ES-I3 (cell line): ENCODE data around the gene CLASRP.
A peak's percentile ranks its signal among the peaks of the same experiment; 100 is the strongest.
"Not testable (repeated sequence)": the region's sequence is repeated elsewhere in the genome, so short reads cannot be mapped to it uniquely, and the experiment has no call there.

Experiments used
- H3K36me3 ChIP-seq: 2 replicates; pipeline ENCODE4 v1.6.1; 2013; ENCODE audit warnings: mild to moderate bottlenecking, low read length, control low read depth, moderate library complexity; ENCODE audit not compliant: insufficient read depth
- H3K4me1 ChIP-seq: 2 replicates; pipeline ENCODE4 v1.6.1; 2013; ENCODE audit warnings: mild to moderate bottlenecking, control low read depth, low read length; ENCODE audit not compliant: insufficient read depth
- H3K9ac ChIP-seq: 2 replicates; pipeline ENCODE4 v1.6.1; 2013; ENCODE audit warnings: low read depth, mild to moderate bottlenecking, low read length, moderate library complexity
- H3K9me3 ChIP-seq: 2 replicates; pipeline ENCODE4 v1.6.1; 2013; ENCODE audit warnings: mild to moderate bottlenecking, low read length, moderate library complexity; ENCODE audit not compliant: control insufficient read depth, insufficient read depth

Gene CLASRP, protein sequence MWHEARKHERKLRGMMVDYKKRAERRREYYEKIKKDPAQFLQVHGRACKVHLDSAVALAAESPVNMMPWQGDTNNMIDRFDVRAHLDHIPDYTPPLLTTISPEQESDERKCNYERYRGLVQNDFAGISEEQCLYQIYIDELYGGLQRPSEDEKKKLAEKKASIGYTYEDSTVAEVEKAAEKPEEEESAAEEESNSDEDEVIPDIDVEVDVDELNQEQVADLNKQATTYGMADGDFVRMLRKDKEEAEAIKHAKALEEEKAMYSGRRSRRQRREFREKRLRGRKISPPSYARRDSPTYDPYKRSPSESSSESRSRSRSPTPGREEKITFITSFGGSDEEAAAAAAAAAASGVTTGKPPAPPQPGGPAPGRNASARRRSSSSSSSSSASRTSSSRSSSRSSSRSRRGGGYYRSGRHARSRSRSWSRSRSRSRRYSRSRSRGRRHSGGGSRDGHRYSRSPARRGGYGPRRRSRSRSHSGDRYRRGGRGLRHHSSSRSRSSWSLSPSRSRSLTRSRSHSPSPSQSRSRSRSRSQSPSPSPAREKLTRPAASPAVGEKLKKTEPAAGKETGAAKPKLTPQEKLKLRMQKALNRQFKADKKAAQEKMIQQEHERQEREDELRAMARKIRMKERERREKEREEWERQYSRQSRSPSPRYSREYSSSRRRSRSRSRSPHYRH

DNA sequence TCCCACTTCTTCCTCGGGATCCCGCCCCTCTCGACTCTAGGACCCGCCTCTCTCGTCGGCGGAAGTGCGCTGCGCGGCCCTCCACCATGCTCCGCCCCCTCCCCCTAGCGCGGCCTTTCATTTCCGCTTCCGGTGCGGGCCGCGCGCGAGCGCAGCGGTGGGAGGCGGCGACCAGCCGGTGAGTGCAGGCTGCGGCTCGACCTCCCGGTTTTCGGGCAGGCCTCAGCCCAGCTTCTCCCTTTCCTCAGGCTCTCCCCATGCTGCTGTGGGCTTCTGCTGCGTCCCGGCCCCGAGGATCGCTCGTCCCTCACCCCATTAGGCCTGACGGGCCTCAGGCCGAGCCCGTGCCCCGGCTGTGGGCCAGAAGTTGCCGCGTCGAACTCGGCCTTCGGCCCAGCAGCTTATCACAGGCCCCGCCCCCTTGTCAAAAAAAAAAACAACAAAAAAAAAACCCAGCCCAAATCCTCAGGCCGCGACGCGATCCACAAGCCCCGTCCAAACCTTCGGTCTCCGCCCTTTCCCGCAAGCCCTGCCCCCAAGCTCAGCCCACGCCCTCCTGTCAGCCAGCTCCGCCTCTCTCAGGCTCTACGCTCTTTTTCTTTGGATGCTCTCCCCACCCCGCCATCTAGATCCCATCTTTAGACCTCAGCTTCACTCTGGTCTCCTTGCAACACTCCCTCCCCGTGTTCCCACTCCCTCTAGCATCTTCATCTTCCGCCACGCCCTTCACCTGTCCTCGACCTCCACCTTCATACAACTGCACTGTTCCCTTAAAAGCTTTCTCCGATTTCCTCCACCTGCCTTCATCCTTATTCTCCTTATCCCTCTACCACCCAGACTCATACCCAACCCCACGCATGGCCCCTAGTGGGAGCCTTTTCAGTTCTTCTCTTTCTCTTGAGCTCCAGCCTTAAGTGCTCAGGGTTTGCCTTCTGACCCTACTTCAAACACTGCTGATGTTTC, at the start of gene CLASRP:
Gene CLASRP (plus strand): TSS at position 115 of the 963 bp plus-strand sequence. CDS start 1,168 bp downstream, outside the sequence.
- Histone ChIP-seq H3K4me1 (peaks cover 5% of the 10 kb centered on the region; the same call in 1 of the 2 replicates), H3K9ac (peak within 1 kb of the TSS; percentile 95), H3K9me3 (no peaks in the 10 kb centered on the region), H3K36me3 (no peaks in the 10 kb centered on the region; the same call in 1 of the 2 replicates)

DNA sequence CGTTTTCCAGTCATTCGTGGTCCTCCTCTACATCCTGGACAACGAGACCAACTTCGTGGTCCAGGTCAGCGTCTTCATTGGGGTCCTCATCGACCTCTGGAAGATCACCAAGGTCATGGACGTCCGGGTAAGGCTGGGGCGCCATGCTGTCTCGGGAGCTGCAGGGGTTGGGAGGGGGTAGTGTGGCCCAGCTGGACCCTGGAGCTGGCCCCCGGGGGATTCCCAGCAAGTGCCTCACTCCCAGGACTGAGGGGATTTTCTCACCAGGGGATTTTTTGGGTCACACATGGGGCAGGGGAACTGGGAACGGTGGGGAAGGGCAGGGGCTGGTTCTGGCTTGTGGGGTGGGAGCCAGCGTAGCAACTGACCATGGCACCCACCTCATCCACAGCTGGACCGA, 48.4 kb upstream of the CLASRP start:
- Histone ChIP-seq H3K36me3 (no peaks in the 10 kb centered on the region), H3K9me3 (no peaks in the 10 kb centered on the region), H3K9ac (no peak overlapping the region), H3K4me1 (no peaks in the 10 kb centered on the region)

DNA sequence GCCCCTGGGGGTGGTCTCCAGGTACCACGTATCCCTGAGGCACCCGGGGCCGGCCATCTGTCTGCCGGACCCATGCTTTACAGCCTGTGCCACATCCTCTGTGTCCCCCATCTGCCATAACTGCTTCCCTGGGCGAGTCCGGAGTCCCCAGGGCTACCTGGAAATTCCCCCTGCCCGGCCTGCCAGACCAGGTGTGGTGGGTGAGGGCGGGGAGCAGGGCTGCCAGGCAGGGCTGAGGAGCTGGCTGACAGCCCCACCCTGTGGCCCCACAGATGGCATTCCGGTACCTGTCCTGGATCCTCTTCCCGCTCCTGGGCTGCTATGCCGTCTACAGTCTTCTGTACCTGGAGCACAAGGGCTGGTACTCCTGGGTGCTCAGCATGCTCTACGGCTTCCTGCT, 47.9 kb upstream of the CLASRP start:
- Histone ChIP-seq H3K9ac (no peak overlapping the region), H3K36me3 (no peaks in the 10 kb centered on the region), H3K4me1 (no peaks in the 10 kb centered on the region), H3K9me3 (no peaks in the 10 kb centered on the region)

DNA sequence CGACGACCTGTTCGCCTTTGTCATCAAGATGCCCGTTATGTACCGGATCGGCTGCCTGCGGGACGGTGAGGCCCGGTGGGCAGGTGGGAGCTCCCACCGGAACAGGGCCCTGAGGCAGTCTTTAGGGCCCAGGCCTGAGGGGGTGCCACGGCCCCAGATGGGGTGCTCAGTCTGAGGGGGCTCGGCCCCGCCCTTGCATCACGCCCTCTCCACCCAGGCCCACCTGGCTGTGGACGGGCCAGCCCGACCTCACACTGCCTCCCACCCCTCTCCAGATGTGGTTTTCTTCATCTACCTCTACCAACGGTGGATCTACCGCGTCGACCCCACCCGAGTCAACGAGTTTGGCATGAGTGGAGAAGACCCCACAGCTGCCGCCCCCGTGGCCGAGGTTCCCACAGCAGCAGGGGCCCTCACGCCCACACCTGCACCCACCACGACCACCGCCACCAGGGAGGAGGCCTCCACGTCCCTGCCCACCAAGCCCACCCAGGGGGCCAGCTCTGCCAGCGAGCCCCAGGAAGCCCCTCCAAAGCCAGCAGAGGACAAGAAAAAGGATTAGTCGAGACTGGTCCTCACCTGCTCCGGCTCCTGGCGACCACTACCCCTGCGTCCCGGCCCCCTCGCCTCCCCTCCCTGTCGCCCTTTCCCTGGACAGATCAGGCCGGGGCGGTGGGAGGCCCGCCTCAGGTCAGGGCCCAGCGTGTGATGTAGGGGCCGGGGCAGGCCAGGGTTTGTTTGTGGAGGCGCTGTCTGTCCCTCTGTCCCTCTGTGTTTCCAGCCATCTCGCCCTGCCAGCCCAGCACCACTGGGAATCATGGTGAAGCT, 46.3 kb upstream of the CLASRP start:
- Histone ChIP-seq H3K36me3 (no peaks in the 10 kb centered on the region), H3K4me1 (no peaks in the 10 kb centered on the region), H3K9ac (no peak overlapping the region), H3K9me3 (no peaks in the 10 kb centered on the region)

DNA sequence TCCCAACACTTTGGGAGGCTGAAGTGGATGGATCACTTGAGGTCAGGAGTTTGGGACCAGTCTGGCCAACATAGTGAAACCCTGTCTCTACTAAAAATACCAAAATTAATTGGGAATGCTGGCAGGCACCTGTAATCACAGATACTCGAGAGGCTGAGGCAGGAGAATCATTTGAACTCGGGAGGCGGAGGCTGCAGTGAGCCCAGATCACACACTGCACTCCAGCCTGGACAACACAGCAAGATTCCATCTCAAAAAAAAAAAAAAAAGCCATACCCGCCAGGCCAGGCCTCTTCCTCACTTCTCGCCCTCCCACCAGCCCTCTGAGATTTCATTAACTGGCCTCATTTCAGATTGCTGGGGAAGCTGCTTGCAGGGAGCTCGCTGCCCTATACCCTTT, 45.3 kb upstream of the CLASRP start:
- Histone ChIP-seq H3K9ac (no peak overlapping the region), H3K4me1 (no peaks in the 10 kb centered on the region), H3K36me3 (no peaks in the 10 kb centered on the region), H3K9me3 (no peaks in the 10 kb centered on the region)

DNA sequence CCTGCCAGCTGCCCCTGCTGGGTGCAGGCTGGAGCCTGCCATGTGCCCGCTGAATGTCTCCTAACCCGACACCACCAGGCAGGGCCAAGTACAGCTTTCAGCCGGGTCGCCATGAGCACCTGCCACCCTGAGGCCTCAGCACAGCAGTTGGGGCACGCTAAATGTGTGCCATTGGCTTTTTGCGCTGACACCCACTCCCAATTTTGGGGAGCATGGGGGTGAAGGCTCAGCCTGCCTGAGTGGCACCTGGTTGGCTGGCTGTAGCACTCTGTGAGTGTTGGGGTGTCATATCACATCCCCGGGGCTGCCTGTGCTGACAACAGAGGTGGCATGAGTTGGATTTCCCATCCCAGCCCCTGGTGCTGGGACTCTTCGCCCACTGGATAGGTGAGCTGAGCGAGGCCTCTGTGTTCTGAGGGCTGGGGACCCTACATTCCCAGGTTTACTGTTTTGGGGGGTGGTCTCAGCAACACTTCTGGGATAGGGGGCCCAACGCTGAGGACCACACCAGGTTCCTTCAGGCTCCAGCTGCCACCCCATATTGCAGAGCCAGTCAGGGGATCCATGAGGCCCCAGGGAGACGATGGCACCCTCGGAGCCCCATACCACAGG, 44.8 kb upstream of the CLASRP start:
- Histone ChIP-seq H3K4me1 (no peaks in the 10 kb centered on the region), H3K36me3 (no peaks in the 10 kb centered on the region), H3K9ac (no peak overlapping the region), H3K9me3 (no peaks in the 10 kb centered on the region)

DNA sequence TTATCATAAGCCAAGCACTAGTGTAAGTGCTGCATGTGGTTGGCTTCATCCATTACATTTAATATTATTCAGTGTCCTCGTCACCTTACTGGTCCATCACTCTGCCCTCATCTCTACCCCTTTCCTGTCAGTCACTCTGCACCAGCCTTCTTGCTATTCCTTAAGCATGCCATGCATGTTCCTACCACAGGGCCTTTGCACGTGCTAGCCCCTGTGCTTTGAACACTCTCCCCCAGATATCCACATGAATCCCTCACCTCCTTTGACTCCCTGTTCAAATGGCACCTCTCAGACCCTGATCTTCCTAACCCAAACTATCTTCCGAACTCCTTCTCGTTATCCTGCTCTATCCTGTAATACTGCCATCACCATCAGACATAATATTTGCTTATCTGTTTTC, 40.8 kb upstream of the CLASRP start:
- no peaks in the 10 kb centered on the region for H3K4me1 ChIP-seq
- H3K9ac ChIP-seq: no peak overlapping the region
- H3K9me3 ChIP-seq: no peaks in the 10 kb centered on the region
- no peaks in the 10 kb centered on the region for H3K36me3 ChIP-seq

DNA sequence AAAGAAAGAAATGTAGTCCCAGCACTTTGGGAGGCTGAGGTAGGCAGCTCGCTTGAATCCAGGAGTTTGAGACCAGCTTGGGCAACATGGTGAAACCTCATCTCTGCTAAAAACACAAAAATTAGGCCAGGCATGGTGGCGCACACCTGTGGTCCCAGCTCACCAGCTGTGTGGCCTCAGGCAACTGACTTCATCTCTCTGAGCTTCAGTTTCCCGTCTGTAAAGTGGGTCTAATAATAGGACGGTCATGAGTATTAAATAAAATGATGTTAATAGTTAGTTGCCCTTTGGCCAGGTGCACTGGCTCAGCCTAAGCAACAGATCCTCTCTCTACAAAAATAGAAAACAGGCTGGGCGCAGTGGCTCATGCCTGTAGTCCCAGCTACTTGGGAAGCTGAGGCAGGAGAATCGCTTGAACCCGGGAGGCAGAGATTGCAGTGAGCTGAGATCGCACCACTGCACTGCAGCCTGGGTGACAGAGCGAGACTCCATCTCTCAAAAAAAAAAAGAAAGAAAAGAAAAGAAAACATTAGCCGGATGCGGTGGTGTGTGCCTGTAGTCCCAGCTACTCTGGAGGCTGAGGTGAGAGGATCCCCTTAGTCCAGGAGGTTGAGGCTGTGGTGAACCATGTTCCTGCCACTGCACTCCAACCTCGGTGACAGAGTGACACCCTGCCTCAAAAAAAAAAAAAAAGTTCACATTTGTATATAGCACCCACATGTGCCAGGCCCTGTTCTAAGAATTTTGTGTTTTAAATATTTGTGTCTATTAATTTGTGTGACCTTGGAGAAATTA, 39.5 kb upstream of the CLASRP start:
- H3K9ac ChIP-seq, H3K4me1 ChIP-seq, H3K36me3 ChIP-seq, H3K9me3 ChIP-seq: not testable (repeated sequence)

DNA sequence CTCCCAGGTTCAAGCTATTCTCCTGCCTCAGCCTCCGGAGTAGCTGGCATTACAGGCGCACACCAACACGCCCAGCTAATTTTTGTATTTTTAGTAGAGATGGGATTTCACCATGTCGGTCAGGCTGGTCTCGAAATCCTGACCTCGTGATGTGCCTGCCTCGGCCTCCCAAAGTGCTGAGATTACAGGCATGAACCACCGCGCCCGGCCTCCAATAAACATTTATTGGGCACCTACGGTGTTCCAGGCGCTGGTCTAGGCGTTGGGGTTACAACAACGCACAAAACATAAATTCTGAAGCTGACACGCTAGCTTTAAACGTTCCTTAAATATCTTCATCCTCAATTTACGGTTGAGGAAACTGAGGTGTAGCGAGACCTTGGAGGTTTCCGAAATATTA, 38.2 kb upstream of the CLASRP start:
- H3K36me3 ChIP-seq, H3K4me1 ChIP-seq, H3K9me3 ChIP-seq: not testable (repeated sequence)
- H3K9ac ChIP-seq: peak overlapping the region; percentile 29; the same call in 1 of the 2 replicates

DNA sequence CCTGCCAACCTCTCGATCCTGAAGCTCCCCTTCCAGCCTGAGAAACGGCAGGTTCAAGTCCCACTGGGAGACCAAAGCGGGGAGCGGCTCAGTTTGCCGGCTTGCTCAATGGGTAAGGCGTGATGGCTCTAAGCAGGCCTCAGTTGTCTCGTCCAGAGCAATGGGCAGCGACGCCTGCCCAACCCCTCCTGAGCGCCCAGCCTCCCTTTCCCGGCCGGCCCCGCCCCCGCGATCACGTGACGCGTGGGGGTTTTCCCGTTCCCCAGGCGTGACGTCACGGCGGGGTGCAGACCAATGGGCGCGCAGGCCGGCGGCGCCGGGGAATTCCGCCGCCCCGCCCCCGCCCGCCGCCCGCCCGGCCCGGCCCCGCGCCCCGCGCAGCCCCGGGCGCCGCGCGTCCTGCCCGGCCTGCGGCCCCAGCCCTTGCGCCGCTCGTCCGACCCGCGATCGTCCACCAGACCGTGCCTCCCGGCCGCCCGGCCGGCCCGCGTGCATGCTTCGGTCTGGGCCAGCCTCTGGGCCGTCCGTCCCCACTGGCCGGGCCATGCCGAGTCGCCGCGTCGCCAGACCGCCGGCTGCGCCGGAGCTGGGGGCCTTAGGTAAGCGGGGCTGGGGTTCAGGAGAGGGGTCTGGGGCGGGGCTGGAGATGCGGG, 37.6 kb upstream of the CLASRP start, which contains the start of gene RELB:
Gene RELB (plus strand): TSS at position 378 of the 653 bp plus-strand sequence. CDS start 116 bp downstream, at position 494.
- no peaks in the 10 kb centered on the region for H3K36me3 ChIP-seq
- peak within 1 kb of the TSS; percentile 84 for H3K9ac ChIP-seq
- no peaks in the 10 kb centered on the region for H3K9me3 ChIP-seq
- no peaks in the 10 kb centered on the region for H3K4me1 ChIP-seq

DNA sequence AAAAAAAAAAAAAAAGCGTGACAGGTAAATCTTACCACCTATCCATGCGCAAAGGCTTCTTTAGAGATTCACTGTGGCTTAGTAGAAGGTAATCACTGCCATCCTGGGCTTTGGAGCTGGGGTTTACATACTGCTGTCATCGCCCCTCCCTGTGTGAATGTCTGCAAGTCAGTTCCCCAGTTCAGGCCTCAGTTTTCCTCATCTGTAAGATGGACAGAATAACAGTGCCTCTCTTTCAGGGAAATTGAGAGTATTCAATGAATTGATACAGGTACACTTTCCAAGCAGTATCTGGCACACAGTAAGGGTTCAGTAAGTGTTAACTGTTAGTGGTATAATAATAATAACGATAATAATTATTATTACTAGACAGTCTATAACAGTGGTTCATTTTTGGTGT, 35.4 kb upstream of the CLASRP start:
- H3K4me1 ChIP-seq: no peaks in the 10 kb centered on the region
- no peaks in the 10 kb centered on the region for H3K9me3 ChIP-seq
- no peaks in the 10 kb centered on the region for H3K36me3 ChIP-seq
- no peak overlapping the region for H3K9ac ChIP-seq

DNA sequence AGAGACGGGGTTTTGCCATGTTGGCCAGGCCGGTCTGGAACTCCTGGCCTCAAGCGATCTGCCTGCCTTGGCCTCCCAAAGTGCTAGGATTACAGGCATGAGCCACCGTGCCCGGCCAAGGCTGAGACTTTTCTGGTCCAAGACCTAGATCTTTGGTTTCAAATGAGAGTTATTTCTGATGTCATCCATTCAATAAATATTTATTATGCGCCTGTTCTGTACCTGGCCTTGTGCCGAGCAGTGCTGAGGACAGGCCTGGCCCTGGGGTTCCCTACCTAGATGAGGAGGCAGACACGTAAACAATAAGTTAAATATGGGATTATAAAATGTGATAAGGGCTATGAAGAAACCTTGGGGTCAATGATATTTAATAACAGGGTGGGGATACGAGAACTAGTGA, 33.1 kb upstream of the CLASRP start:
- no peak overlapping the region for H3K9ac ChIP-seq
- H3K36me3 ChIP-seq: no peaks in the 10 kb centered on the region
- H3K4me1 ChIP-seq: no peaks in the 10 kb centered on the region
- no peaks in the 10 kb centered on the region for H3K9me3 ChIP-seq
